ENCODE results near the gene MED23.

DNA sequence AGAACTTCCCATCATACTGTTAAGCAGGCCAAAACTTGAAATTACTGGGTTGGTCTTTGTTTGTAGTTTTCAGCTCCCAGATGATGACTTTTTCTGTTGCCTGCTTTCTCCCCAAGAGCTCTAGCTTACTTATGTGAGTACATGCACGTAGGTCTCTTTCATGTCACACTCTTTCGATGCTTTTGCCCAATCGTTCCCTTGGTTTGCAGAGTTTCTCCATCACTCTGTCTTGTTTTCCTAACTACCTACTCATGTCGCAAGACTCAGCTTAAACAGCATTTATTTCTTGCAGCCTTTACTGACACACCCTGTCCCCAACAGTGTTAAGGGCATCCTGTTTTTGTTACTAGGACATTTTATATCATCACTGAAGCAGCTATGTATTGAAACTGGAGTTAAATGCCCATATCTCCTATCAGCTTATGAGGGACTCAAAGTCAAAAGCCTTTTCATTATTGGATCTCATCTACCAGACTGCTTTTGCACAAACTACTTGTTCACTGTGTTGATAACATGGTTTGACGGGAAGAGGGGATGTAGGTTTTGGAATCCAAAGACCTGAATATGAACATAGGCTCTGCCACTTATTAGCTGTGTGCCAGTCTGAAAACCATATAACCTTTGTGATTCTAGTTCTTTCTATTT is 52.1 kb downstream of the MED23 start:
- TF ChIP-seq, protein P1, sequence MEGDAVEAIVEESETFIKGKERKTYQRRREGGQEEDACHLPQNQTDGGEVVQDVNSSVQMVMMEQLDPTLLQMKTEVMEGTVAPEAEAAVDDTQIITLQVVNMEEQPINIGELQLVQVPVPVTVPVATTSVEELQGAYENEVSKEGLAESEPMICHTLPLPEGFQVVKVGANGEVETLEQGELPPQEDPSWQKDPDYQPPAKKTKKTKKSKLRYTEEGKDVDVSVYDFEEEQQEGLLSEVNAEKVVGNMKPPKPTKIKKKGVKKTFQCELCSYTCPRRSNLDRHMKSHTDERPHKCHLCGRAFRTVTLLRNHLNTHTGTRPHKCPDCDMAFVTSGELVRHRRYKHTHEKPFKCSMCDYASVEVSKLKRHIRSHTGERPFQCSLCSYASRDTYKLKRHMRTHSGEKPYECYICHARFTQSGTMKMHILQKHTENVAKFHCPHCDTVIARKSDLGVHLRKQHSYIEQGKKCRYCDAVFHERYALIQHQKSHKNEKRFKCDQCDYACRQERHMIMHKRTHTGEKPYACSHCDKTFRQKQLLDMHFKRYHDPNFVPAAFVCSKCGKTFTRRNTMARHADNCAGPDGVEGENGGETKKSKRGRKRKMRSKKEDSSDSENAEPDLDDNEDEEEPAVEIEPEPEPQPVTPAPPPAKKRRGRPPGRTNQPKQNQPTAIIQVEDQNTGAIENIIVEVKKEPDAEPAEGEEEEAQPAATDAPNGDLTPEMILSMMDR (IDR thresholded peaks at IDR 0.05; ENCODE audit: low read depth, low read length), result no peak
- no peak for TF ChIP-seq POLR2A (IDR thresholded peaks at IDR 0.05; ENCODE audit: extremely low read depth, insufficient read length)
